H54 (cell line): ENCODE data around the gene MRPS2.

Experiments
- DNase-seq: peaks from one replicate; pipeline ENCODE4 v3.0.0; 2011; ENCODE audit warnings: low spot score, mixed read lengths; ENCODE audit not compliant: insufficient read length
- FAIRE-seq: peaks from 3 replicates; lab custom pipeline; 2011; peaks lifted over from hg19 to GRCh38; lab: Jason Lieb, UNC
- POLR2A ChIP-seq: IDR thresholded peaks from 2 replicates; pipeline ENCODE4 v1.6.1; 2011; ENCODE audit warnings: low read depth, mild to moderate bottlenecking, low read length

The MRPS2 gene

GRCh38 chr9:135499326-135500070 is 984 bp upstream of the MRPS2 start:
- FAIRE-seq (no peak), DNase-seq (peak; percentile 94)
- 0 out of 2 replicates have a peak, but pooled peaks have one; percentile 30 for TF ChIP-seq POLR2A

GRCh38 chr9:135500071-135500524 is 384 bp upstream of the MRPS2 start:
- FAIRE-seq, result no peak
- peak; percentile 58 for DNase-seq
- no peak for TF ChIP-seq POLR2A

GRCh38 chr9:135501261-135502167 is 1.0 kb downstream of the MRPS2 start:
- no peak for FAIRE-seq
- peak; percentile 67 for DNase-seq
- no peak; the same call in 1 of the 2 replicates for TF ChIP-seq POLR2A

GRCh38 chr9:135502168-135502872 is 1.8 kb downstream of the MRPS2 start:
- TF ChIP-seq POLR2A, result no peak
- FAIRE-seq, result no peak

GRCh38 chr9:135502873-135503321 is 2.4 kb downstream of the MRPS2 start:
- DNase-seq, result no peak
- FAIRE-seq, result no peak
- TF ChIP-seq POLR2A, result no peak

More at GRCh38 chr9:135502168-135502872, 1.8 kb downstream of the MRPS2 start:
- DNase-seq, result no peak

- TF ChIP-seq POLR2A, result no peak
- no peak for FAIRE-seq
Measured at GRCh38 chr9:135503371-135504261, 3.1 kb downstream of the MRPS2 start.

GRCh38 chr9:135504262-135505243 is 4.1 kb downstream of the MRPS2 start:
- TF ChIP-seq POLR2A, result no peak
- peak; percentile 87 for DNase-seq
- peak; percentile 74 for FAIRE-seq

More at GRCh38 chr9:135503371-135504261, 3.1 kb downstream of the MRPS2 start:
- no peak for DNase-seq

- no peak for TF ChIP-seq POLR2A
- FAIRE-seq (no peak), DNase-seq (no peak)
Measured at GRCh38 chr9:135505406-135506187, 5.1 kb downstream of the MRPS2 start.

GRCh38 chr9:135506327-135507103 is 6.0 kb downstream of the MRPS2 start:
- no peak for DNase-seq
- no peak for FAIRE-seq
- no peak for TF ChIP-seq POLR2A
